K562 (cell line): ENCODE results near the gene MTHFR. TPM values are rescaled to one million over a fixed set of nuclear protein-coding genes. Genes with fewer than 3 reads are reported as not detected.

Experiments
- CREB1 ChIP-seq, 2 experiments: sonication (generic) in 1 of 2; formaldehyde crosslinking in 1 of 2; IDR thresholded peaks; 2 replicates each; pipeline versions ENCODE4 v1.6.1 to v1.8.0; 2012 to 2022; ENCODE audit warnings: inconsistent platforms in 1 of 2, mild to moderate bottlenecking in 1 of 2, missing genetic modification reagents in 1 of 2, moderate library complexity in 1 of 2
- DPF2 ChIP-seq: fragments of 450-650 bp; IDR thresholded peaks from 2 replicates; pipeline ENCODE4 v1.6.1; 2016
- E4F1 ChIP-seq: fragments of 250-450 bp; sonication (Bioruptor Pico); IDR thresholded peaks from 2 replicates; pipeline ENCODE4 v1.5.0; 2021; ENCODE audit warnings: mild to moderate bottlenecking, borderline replicate concordance
- EHMT2 ChIP-seq: fragments of 450-650 bp; IDR thresholded peaks from 2 replicates; pipeline ENCODE4 v1.6.1; 2018; ENCODE audit warnings: antibody characterized with exemption
- GATAD2B ChIP-seq: fragments of 450-650 bp; IDR thresholded peaks from 2 replicates; pipeline ENCODE4 v1.6.1; 2017; ENCODE audit warnings: mild to moderate bottlenecking, borderline replicate concordance
- MBD1 ChIP-seq: fragments of 250-450 bp; sonication (Bioruptor Pico); IDR thresholded peaks from 2 replicates; pipeline ENCODE4 v1.8.0; 2022; ENCODE audit warnings: inconsistent platforms
- MEIS2 ChIP-seq: fragments of 450-650 bp; IDR thresholded peaks from 2 replicates; pipeline ENCODE4 v1.6.1; 2014; ENCODE audit warnings: mild to moderate bottlenecking; ENCODE audit not compliant: partially characterized antibody
- NRF1 ChIP-seq, 2 experiments: fragments of 450-650 bp; IDR thresholded peaks in 1 of 2; conservative IDR thresholded peaks in 1 of 2; 2 replicates each; pipeline ENCODE4 v1.6.1; 2014; ENCODE audit warnings: mild to moderate bottlenecking in 2 of 2
- SMARCE1 ChIP-seq: fragments of 450-650 bp; IDR thresholded peaks from 2 replicates; pipeline ENCODE4 v1.7.1; 2016; ENCODE audit warnings: mild to moderate bottlenecking
- SUPT5H ChIP-seq: fragments of 450-650 bp; IDR thresholded peaks from 2 replicates; pipeline ENCODE4 v1.6.1; 2016
- TCF3 ChIP-seq: sonication (generic); formaldehyde crosslinking; IDR thresholded peaks from 2 replicates; pipeline ENCODE4 v1.4.0; 2020; ENCODE audit warnings: mild to moderate bottlenecking, missing genetic modification reagents
- TEAD4 ChIP-seq, 2 experiments: sonication (generic) in 1 of 2; formaldehyde crosslinking in 1 of 2; IDR thresholded peaks; 2 replicates each; pipeline versions ENCODE4 v1.6.1 to v1.8.0; 2012 to 2022; ENCODE audit warnings: borderline replicate concordance in 1 of 2, inconsistent platforms in 1 of 2, low read length in 1 of 2, mild to moderate bottlenecking in 1 of 2, missing genetic modification reagents in 1 of 2
- ZFP91 ChIP-seq: sonication (generic); formaldehyde crosslinking; IDR thresholded peaks from 2 replicates; pipeline ENCODE4 v1.8.0; 2022; ENCODE audit warnings: mild to moderate bottlenecking, missing genetic modification reagents
- ZNF707 ChIP-seq: fragments of 250-450 bp; sonication (Bioruptor Pico); conservative IDR thresholded peaks from 2 replicates; pipeline ENCODE4 v1.8.0; 2022; ENCODE audit warnings: inconsistent platforms, mild to moderate bottlenecking, moderate library complexity
- polyA plus RNA-seq, 8 experiments: library from polyadenylated mRNA; depleted of rRNA in 4 of 8; stranded (reverse) in 5 of 8; unstranded in 3 of 8; fragments of >200 nt; fragmentation: Nextera tagmentation in 2 of 8; fragmentation: Illumina TruSeq in 1 of 8; extraction: Ambion mirVana in 2 of 8; extraction: Trizol in 1 of 8; gene quantifications; 2 replicates each; pipeline versions ENCODE4 v1.2.1 to v1.2.3, GENCODE V29; 2011 to 2014; ENCODE audit warnings: inconsistent platforms in 1 of 8, missing spikeins in 1 of 8
- total RNA-seq, 7 experiments: library from RNA; depleted of rRNA in 6 of 7; stranded (reverse); fragments of >200 nt in 6 of 7; fragmentation: Illumina TruSeq in 2 of 7; extraction: Trizol in 2 of 7; gene quantifications; 2 replicates each; pipeline versions ENCODE4 v1.2.1 to v1.2.3, GENCODE V29; 2011 to 2021; ENCODE audit warnings: low replicate concordance in 1 of 7

The MTHFR gene
- total and polyA plus RNA-seq, 9 of the 15 experiments (the other 6 are each of a cell fraction or from before 2014, with no cell fraction given), result 5.0 to 104 (median 62.6) TPM

- TF ChIP-seq NRF1 (conservative IDR thresholded peaks at IDR 0.05 in 1 of 2, IDR thresholded peaks at IDR 0.05 in 1 of 2) (peak; percentile 29 to 36; a peak in 1 of 4 replicates), E4F1 (CRISPR knock-in tag) (no peak), ZNF707 (CRISPR knock-in tag) (no peak), MEIS2 (peak; percentile 20), SUPT5H (peak; percentile 40; the same call in 1 of the 2 replicates), CREB1 (IDR thresholded peaks at IDR 0.05) (no peak), CREB1 (CRISPR knock-in tag; IDR thresholded peaks at IDR 0.05) (peak; percentile 34; the same call in 1 of the 2 replicates), MBD1 (CRISPR knock-in tag) (no peak), TCF3 (CRISPR knock-in tag) (0 out of 2 replicates have a peak, but pooled peaks have one; percentile 10), GATAD2B (no peak), TEAD4 (IDR thresholded peaks at IDR 0.05; ENCODE audit: low read length) (no peak), TEAD4 (CRISPR knock-in tag; IDR thresholded peaks at IDR 0.05; ENCODE audit: borderline replicate concordance) (no peak), SMARCE1 (peak; percentile 60; the same call in 1 of the 2 replicates), EHMT2 (no peak), DPF2 (peak; percentile 78), ZFP91 (0 out of 2 replicates have a peak, but pooled peaks have one; percentile 42)
- TF ChIP-seq, all 486 proteins: peak for 51
These were observed 53.2 kb downstream of the MTHFR start (continued) for GRCh38 chr1:11752359-11753088.
